ENCODE data around the gene DOLK. TPM values are rescaled to one million over a fixed set of nuclear protein-coding genes. Genes with fewer than 3 reads are reported as not detected.

DOLK gene
- polyA plus RNA-seq, 5 donors = 8.8 to 13.4 (median 10.9) TPM

GRCh38 chr9:128911529-128912035 lies 35.8 kb downstream of the DOLK start:
- no peak for DNase-seq

- DNase-seq = no peak
Observed at GRCh38 chr9:128910906-128911305, 36.5 kb downstream of the DOLK start.

GRCh38 chr9:128909859-128910258 lies 37.5 kb downstream of the DOLK start:
- DNase-seq = no peak

GRCh38 chr9:128908372-128908771 lies 39.0 kb downstream of the DOLK start:
- no peak for DNase-seq

DNA sequence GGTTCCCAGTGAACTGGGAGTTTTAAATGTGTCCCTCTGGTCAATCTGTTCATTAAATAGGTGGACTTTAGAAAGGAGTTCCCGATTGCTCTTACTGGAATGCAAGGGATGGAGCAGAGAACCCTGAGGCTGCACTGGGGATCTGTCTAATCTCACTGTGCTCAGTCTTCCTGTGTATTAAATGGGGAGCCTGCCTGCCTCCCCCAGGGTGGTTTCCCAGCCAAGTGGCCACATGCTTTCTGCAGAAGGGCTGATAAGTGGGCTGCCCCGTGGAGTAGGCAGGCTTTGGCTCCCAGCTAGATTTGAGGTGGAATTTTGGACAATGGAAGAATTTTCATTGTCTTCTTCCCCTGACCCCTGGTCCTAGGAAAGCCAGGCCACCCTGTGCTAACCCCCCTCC lies 40.7 kb downstream of the DOLK start:
- no peak for DNase-seq

DNA sequence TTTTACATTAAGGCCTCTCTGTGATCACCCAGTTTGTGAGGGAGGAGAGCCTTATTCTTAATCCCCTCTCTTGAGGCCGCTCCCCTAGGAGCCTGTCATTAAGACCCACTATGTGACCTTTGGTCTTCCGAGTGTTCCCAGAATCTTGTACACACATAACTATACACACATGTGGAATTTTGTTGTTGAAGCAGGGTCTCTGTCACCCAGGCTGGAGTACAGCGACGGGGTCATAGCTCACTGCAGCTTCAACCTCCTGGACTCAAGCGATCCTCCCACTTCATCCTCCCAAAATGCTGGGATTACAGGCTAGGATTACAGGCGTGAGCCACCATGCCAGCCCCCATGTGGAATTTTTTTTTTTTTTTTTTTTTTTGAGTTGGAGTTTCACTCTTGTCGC lies 41.4 kb downstream of the DOLK start:
- DNase-seq = no peak

DNA sequence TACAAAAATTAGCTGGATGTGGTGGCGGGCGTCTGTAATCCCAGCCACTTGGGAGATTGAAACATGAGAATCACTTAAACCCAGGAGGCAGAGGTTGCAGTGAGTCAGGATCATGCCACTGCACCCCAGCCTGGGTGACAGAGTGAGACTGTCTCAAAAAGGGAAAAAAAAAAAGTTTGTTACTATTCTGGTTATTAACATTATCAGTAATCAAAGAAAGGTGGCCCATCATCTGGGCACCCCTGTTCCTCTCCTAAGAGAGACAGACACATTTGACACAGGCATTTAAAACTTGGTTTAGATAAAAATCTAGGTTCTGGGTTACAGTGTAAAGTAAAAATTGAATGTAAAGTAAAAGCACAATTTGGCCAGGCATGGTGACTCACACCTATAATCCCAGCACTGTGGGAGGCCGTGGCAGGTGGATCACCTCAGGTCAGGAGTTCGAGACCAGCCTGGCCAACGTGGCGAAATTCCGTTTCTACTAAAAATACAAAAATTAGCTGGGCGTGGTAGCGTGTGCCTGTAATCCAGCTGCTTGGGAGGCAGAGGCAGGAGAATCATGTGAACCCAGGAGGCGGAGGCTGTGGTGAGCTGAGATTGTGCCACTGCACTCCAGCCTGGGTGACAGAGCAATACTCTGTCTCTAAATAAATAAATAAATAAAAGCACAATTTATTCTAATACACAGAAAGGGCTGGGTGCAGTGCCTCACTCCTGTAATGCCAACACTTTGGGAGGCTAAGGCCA lies 43.4 kb downstream of the DOLK start:
- no peak for DNase-seq

- DNase-seq = no peak
Observed at GRCh38 chr9:128903079-128903461, 44.3 kb downstream of the DOLK start.

DNA sequence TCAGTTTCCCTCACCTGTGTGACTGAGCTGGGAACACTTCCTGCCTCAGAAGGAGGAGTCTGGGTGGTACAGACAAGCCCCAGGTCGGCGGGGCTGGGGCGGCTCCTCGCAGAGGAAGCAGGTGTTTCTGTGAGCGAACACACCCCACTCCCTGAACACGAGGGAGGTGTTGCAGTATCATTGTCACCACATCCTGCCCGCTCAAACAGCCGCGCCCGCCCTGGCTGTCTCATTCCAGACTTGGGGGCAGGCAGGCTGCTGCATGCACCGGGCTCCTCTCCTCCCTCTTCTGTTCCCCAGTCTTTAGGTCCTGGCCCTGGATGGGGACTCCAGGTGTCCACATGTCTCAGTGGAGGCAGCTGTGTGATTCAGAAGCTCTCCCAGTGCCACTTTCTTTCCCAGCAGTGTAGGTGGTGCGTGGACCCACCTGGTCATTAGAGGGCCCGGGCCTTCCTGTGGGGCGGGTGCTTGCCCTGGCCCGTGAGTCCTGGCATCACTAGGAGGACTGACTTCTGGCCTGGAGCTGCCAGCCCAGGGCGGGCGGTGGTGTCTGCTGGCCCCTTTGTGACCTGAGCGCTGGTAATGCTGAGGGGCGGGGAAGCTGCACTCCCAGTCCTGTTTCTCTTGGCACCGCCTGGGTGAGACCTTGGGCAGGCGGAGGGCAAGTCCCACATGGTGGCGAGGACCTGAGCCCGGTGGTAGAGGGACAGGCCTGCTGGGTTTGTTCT lies 44.9 kb downstream of the DOLK start:
- no peak for DNase-seq

- no peak for DNase-seq
Observed at GRCh38 chr9:128901822-128902221, 45.6 kb downstream of the DOLK start.

DNA sequence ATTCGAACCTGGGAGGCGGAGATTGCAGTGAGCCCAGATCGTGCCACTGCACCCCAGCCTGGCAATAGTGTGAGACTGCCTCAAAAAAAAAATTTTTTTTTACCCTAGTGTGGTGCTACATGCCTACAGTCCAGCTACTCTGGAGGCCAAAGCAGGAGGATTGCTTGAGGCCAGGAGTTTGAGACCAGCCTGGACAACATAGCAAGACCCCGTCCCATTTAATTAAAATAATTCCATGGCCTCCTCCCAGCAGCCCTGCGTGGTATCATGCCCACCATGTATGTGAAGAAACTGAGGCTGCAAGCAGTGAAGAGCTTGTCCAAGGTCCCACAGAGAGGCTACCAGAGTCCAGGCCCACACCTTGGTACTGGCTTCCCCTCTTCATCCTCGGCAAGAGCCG lies 46.0 kb downstream of the DOLK start:
- no peak for DNase-seq

- DNase-seq = no peak
Observed at GRCh38 chr9:128899566-128900322, 47.7 kb downstream of the DOLK start.

- no peak for DNase-seq
Observed at GRCh38 chr9:128898845-128899565, 48.4 kb downstream of the DOLK start.

- no peak for DNase-seq
Observed at GRCh38 chr9:128898382-128898781, 49.0 kb downstream of the DOLK start.

GRCh38 chr9:128895556-128895955 lies 51.8 kb downstream of the DOLK start:
- DNase-seq = no peak

Other genes with a start within 250 kb of the DOLK start
- gene PKN3, start 245.1 kb downstream of the DOLK start, polyA plus RNA-seq (ENCODE audit: insufficient read depth in 1 of 5, insufficient read length in 5 of 5, low replicate concordance in 1 of 5) = 10 to 100 TPM; 11.6 to 13.8 (median 12.8) TPM
- gene ZDHHC12, start 223.5 kb downstream of the DOLK start, polyA plus RNA-seq (ENCODE audit: insufficient read depth in 1 of 5, insufficient read length in 5 of 5, low replicate concordance in 1 of 5) = 10 to 100 TPM in 2 of 5 donors, 1 to 10 TPM in 3; 8.3 to 14.6 (median 9.6) TPM
- gene ZER1, start 175.7 kb downstream of the DOLK start, polyA plus RNA-seq (ENCODE audit: insufficient read depth in 1 of 5, insufficient read length in 5 of 5, low replicate concordance in 1 of 5) = 10 to 100 TPM; 20.4 to 32.3 (median 28.7) TPM
- gene TBC1D13, start 160.3 kb downstream of the DOLK start, polyA plus RNA-seq (ENCODE audit: insufficient read depth in 1 of 5, insufficient read length in 5 of 5, low replicate concordance in 1 of 5) = 10 to 100 TPM; 20.5 to 30.0 (median 26.3) TPM
- 10 to 100 TPM in 1 of 5 donors, 1 to 10 TPM in 4; 2.7 to 12.8 (median 4.9) TPM for gene ENDOG, start 129.1 kb downstream of the DOLK start, polyA plus RNA-seq (ENCODE audit: insufficient read depth in 1 of 5, insufficient read length in 5 of 5, low replicate concordance in 1 of 5)
- gene SPOUT1, start 117.8 kb downstream of the DOLK start, polyA plus RNA-seq (ENCODE audit: insufficient read depth in 1 of 5, insufficient read length in 5 of 5, low replicate concordance in 1 of 5) = 10 to 100 TPM; 23.3 to 48.0 (median 33.9) TPM
- 10 to 100 TPM in 1 of 5 donors, 1 to 10 TPM in 4; 6.6 to 10.1 (median 7.9) TPM for gene KYAT1, start 65.7 kb downstream of the DOLK start, polyA plus RNA-seq (ENCODE audit: insufficient read depth in 1 of 5, insufficient read length in 5 of 5, low replicate concordance in 1 of 5)
- 10 to 100 TPM; 23.2 to 30.0 (median 26.5) TPM for gene LRRC8A, start 65.5 kb downstream of the DOLK start, polyA plus RNA-seq (ENCODE audit: insufficient read depth in 1 of 5, insufficient read length in 5 of 5, low replicate concordance in 1 of 5)
- gene PHYHD1, start 26.6 kb downstream of the DOLK start, polyA plus RNA-seq (ENCODE audit: insufficient read depth in 1 of 5, insufficient read length in 5 of 5, low replicate concordance in 1 of 5) = 10 to 100 TPM; 33.0 to 48.7 (median 41.8) TPM
- 10 to 100 TPM; 48.7 to 66.7 (median 51.0) TPM for gene NUP188, start 96 bp upstream of the DOLK start, polyA plus RNA-seq (ENCODE audit: insufficient read depth in 1 of 5, insufficient read length in 5 of 5, low replicate concordance in 1 of 5)
- 10 to 100 TPM; 54.2 to 83.2 (median 67.8) TPM for gene SH3GLB2, start 80.7 kb upstream of the DOLK start, polyA plus RNA-seq (ENCODE audit: insufficient read depth in 1 of 5, insufficient read length in 5 of 5, low replicate concordance in 1 of 5)
- gene MIGA2, start 89.0 kb upstream of the DOLK start, polyA plus RNA-seq (ENCODE audit: insufficient read depth in 1 of 5, insufficient read length in 5 of 5, low replicate concordance in 1 of 5) = 10 to 100 TPM; 11.7 to 22.0 (median 18.9) TPM
- 10 to 100 TPM; 13.2 to 18.4 (median 14.7) TPM for gene DOLPP1, start 133.5 kb upstream of the DOLK start, polyA plus RNA-seq (ENCODE audit: insufficient read depth in 1 of 5, insufficient read length in 5 of 5, low replicate concordance in 1 of 5)
- 10 to 100 TPM; 19.3 to 31.8 (median 22.0) TPM for gene CRAT, start 163.2 kb upstream of the DOLK start, polyA plus RNA-seq (ENCODE audit: insufficient read depth in 1 of 5, insufficient read length in 5 of 5, low replicate concordance in 1 of 5)
- gene PTPA, start 163.8 kb upstream of the DOLK start, polyA plus RNA-seq (ENCODE audit: insufficient read depth in 1 of 5, insufficient read length in 5 of 5, low replicate concordance in 1 of 5) = 100 to 1,000 TPM; 118 to 167 (median 126) TPM
- gene IER5L, start 230.7 kb upstream of the DOLK start, polyA plus RNA-seq (ENCODE audit: insufficient read depth in 1 of 5, insufficient read length in 5 of 5, low replicate concordance in 1 of 5) = 10 to 100 TPM in 1 of 5 donors, 1 to 10 TPM in 4; 5.2 to 13.5 (median 8.0) TPM